ENCODE data around the gene STARD10. TPM values are rescaled to one million over a fixed set of nuclear protein-coding genes. Genes with fewer than 3 reads are reported as not detected.

The STARD10 gene
- total RNA-seq, 2 experiments from 2014 or later: 10.5 to 12.9 TPM

- ChIA-PET CTCF (interaction anchor here (1.6 kb wide), 1 partner anchor 19 kb away, joined by 4 read pairs; no protein-coding TSS in a partner anchor), POLR2A (no interaction called here)
- no peaks in the 10 kb centered on the region for H3K27me3 Mint-ChIP-seq
- H3K27ac Mint-ChIP-seq: peak overlapping the region; percentile 68
- Histone ChIP-seq H3K27ac (ENCODE audit: low read depth in 1 of 2, low read length in 2 of 2) (peak overlapping the region; percentile 22 to 48), H3K9me3 (ENCODE audit: control insufficient read depth in 1 of 2, insufficient read depth in 1 of 2, low read length in 2 of 2) (no peaks in the 10 kb centered on the region), H3K27me3 (ENCODE audit: control insufficient read depth in 1 of 2, insufficient read depth in 2 of 2, low read length in 2 of 2) (no peaks in the 10 kb centered on the region), H3K4me3 (ENCODE audit: low read length) (no peak overlapping the region), H3K36me3 (ENCODE audit: insufficient read depth, low read length) (peaks cover 4% of the 10 kb centered on the region), H3K4me1 (ENCODE audit: insufficient read depth, low read length) (peaks cover 67% of the 10 kb centered on the region)
- ATAC-seq (ENCODE audit: poor library complexity) (no peak), DNase-seq (no peak)
- no peak for TF ChIP-seq CTCF (IDR thresholded peaks at IDR 0.05)
- peaks cover 75% of the 10 kb centered on the region for H3K4me1 Mint-ChIP-seq (ENCODE audit: low read depth)
- intact Hi-C loops (cut with DNase I, micrococcal nuclease): no loop called here
- H3K9me3 Mint-ChIP-seq: no peaks in the 10 kb centered on the region
- no peak overlapping the region for H3K4me3 Mint-ChIP-seq
- H3K36me3 Mint-ChIP-seq (ENCODE audit: low read depth): no peaks in the 10 kb centered on the region
These were observed 49.4 kb downstream of the STARD10 start for GRCh38 chr11:72744474-72744873.

GRCh38 chr11:72743321-72744221 lies 50.3 kb downstream of the STARD10 start:
- Mint-ChIP-seq H3K4me3 (no peak overlapping the region), H3K27ac (peak overlapping the region; percentile 95), H3K4me1 (ENCODE audit: low read depth) (peaks cover 72% of the 10 kb centered on the region), H3K36me3 (ENCODE audit: low read depth) (no peaks in the 10 kb centered on the region), H3K27me3 (no peaks in the 10 kb centered on the region), H3K9me3 (no peaks in the 10 kb centered on the region)
- ATAC-seq (ENCODE audit: poor library complexity) (peak; percentile 63), DNase-seq (peak in 3 of 14 experiments; percentile 29 to 66 (median 57))
- H3K4me3 ChIP-seq (ENCODE audit: low read length): no peak overlapping the region
- no peak for TF ChIP-seq CTCF (IDR thresholded peaks at IDR 0.05)
- intact Hi-C loops (cut with DNase I, micrococcal nuclease): no loop called here
- H3K27ac ChIP-seq (ENCODE audit: low read depth in 1 of 2, low read length in 2 of 2): peak overlapping the region in 1 of 2 donors; percentile 48
- H3K36me3 ChIP-seq (ENCODE audit: insufficient read depth, low read length): peaks cover 4% of the 10 kb centered on the region
- H3K27me3 ChIP-seq (ENCODE audit: control insufficient read depth in 1 of 2, insufficient read depth in 2 of 2, low read length in 2 of 2): no peaks in the 10 kb centered on the region
- peaks cover 68% of the 10 kb centered on the region for H3K4me1 ChIP-seq (ENCODE audit: insufficient read depth, low read length)
- no peaks in the 10 kb centered on the region for H3K9me3 ChIP-seq (ENCODE audit: control insufficient read depth in 1 of 2, insufficient read depth in 1 of 2, low read length in 2 of 2)
- ChIA-PET POLR2A (no interaction called here), CTCF (no interaction called here)

GRCh38 chr11:72742513-72743320 lies 51.1 kb downstream of the STARD10 start:
- Histone ChIP-seq H3K4me1 (ENCODE audit: insufficient read depth, low read length) (peaks cover 76% of the 10 kb centered on the region), H3K9me3 (ENCODE audit: control insufficient read depth in 1 of 2, insufficient read depth in 1 of 2, low read length in 2 of 2) (no peaks in the 10 kb centered on the region), H3K27ac (ENCODE audit: low read depth in 1 of 2, low read length in 2 of 2) (peak overlapping the region in 1 of 2 donors; percentile 48), H3K27me3 (ENCODE audit: control insufficient read depth in 1 of 2, insufficient read depth in 2 of 2, low read length in 2 of 2) (no peaks in the 10 kb centered on the region), H3K36me3 (ENCODE audit: insufficient read depth, low read length) (peaks cover 2% of the 10 kb centered on the region), H3K4me3 (ENCODE audit: low read length) (no peak overlapping the region)
- TF ChIP-seq CTCF (IDR thresholded peaks at IDR 0.05): no peak
- ChIA-PET CTCF (no interaction called here), POLR2A (no interaction called here)
- H3K4me3 Mint-ChIP-seq: peak overlapping the region; percentile 18
- ATAC-seq (ENCODE audit: poor library complexity): no peak
- no peak for DNase-seq
- H3K4me1 Mint-ChIP-seq (ENCODE audit: low read depth): peaks cover 75% of the 10 kb centered on the region
- intact Hi-C loops (cut with DNase I, micrococcal nuclease): no loop called here
- H3K27ac Mint-ChIP-seq: peak overlapping the region; percentile 95
- no peaks in the 10 kb centered on the region for H3K27me3 Mint-ChIP-seq
- H3K36me3 Mint-ChIP-seq (ENCODE audit: low read depth): no peaks in the 10 kb centered on the region
- no peaks in the 10 kb centered on the region for H3K9me3 Mint-ChIP-seq

All from CD4-positive, alpha-beta T cell (primary cell).